ENCODE measurements around the gene SH3PXD2A. TPM values are rescaled to one million over a fixed set of nuclear protein-coding genes. Genes with fewer than 3 reads are reported as not detected.

The SH3PXD2A gene
- total RNA-seq, 1 donor from 2014 or later = 2.3 TPM

- Histone ChIP-seq H3K36me3 (no peaks in the 10 kb centered on the region), H3K4me1 (peaks cover 16% of the 10 kb centered on the region), H4K20me1 (ENCODE audit: low read depth) (no peaks in the 10 kb centered on the region), H2AFZ (replicated peaks) (no peak overlapping the region), H3F3A (ENCODE audit: low read depth) (peaks cover 24% of the 10 kb centered on the region), H3K4me3 (no peak overlapping the region), H3K27me3 (peaks cover 28% of the 10 kb centered on the region), H3K79me2 (ENCODE audit: low read depth) (no peaks in the 10 kb centered on the region), H3K9me3 (ENCODE audit: low read depth) (no peaks in the 10 kb centered on the region), H3K9ac (no peak overlapping the region), H3K4me2 (no peak overlapping the region), H3K27ac (no peak overlapping the region)
- no peak overlapping the region for H3K27ac Mint-ChIP-seq
- no peak for TF ChIP-seq EZH2phosphoT487 (IDR thresholded peaks at IDR 0.05)
- TF ChIP-seq CTCF (IDR thresholded peaks at IDR 0.05) = no peak
- no peak for TF ChIP-seq EZH2 (IDR thresholded peaks at IDR 0.05)
- peaks cover 18% of the 10 kb centered on the region for H3K4me1 Mint-ChIP-seq
- peaks cover 17% of the 10 kb centered on the region for H3K27me3 Mint-ChIP-seq (ENCODE audit: insufficient read depth, low read depth)
- no peak overlapping the region for H3K4me3 Mint-ChIP-seq
- H3K9me3 Mint-ChIP-seq = no peaks in the 10 kb centered on the region
- H3K36me3 Mint-ChIP-seq = no peaks in the 10 kb centered on the region
- no peak for DNase-seq (ENCODE audit: low spot score)
These were observed 167.7 kb downstream of the SH3PXD2A start for GRCh38 chr10:103687718-103688117.

GRCh38 chr10:103687172-103687571 lies 168.2 kb downstream of the SH3PXD2A start:
- no peak overlapping the region for H3K4me3 Mint-ChIP-seq
- no peak for DNase-seq (ENCODE audit: low spot score)
- H3K79me2 ChIP-seq (ENCODE audit: low read depth) = no peaks in the 10 kb centered on the region
- H3K4me3 ChIP-seq = no peak overlapping the region
- peaks cover 18% of the 10 kb centered on the region for H3K4me1 Mint-ChIP-seq
- no peaks in the 10 kb centered on the region for H3K9me3 ChIP-seq (ENCODE audit: low read depth)
- TF ChIP-seq EZH2 (IDR thresholded peaks at IDR 0.05) (no peak), CTCF (IDR thresholded peaks at IDR 0.05) (no peak), EZH2phosphoT487 (IDR thresholded peaks at IDR 0.05) (no peak)
- no peaks in the 10 kb centered on the region for H3K36me3 ChIP-seq
- H3F3A ChIP-seq (ENCODE audit: low read depth) = peaks cover 22% of the 10 kb centered on the region
- no peak overlapping the region for H3K27ac ChIP-seq
- H2AFZ ChIP-seq (replicated peaks) = no peak overlapping the region
- H3K27ac Mint-ChIP-seq = no peak overlapping the region
- no peak overlapping the region for H3K9ac ChIP-seq
- H3K4me1 ChIP-seq = peaks cover 13% of the 10 kb centered on the region
- no peaks in the 10 kb centered on the region for H4K20me1 ChIP-seq (ENCODE audit: low read depth)
- H3K36me3 Mint-ChIP-seq = no peaks in the 10 kb centered on the region
- H3K27me3 ChIP-seq = peaks cover 23% of the 10 kb centered on the region
- H3K27me3 Mint-ChIP-seq (ENCODE audit: insufficient read depth, low read depth) = peaks cover 17% of the 10 kb centered on the region
- H3K9me3 Mint-ChIP-seq = no peaks in the 10 kb centered on the region
- no peak overlapping the region for H3K4me2 ChIP-seq

GRCh38 chr10:103685880-103686669 lies 169.3 kb downstream of the SH3PXD2A start:
- H4K20me1 ChIP-seq (ENCODE audit: low read depth) = no peaks in the 10 kb centered on the region
- peak; percentile 95 for TF ChIP-seq CTCF (IDR thresholded peaks at IDR 0.05)
- no peak for TF ChIP-seq EZH2phosphoT487 (IDR thresholded peaks at IDR 0.05)
- H3K4me1 ChIP-seq = peaks cover 13% of the 10 kb centered on the region
- no peak overlapping the region for H3K9ac ChIP-seq
- H3K4me1 Mint-ChIP-seq = peaks cover 11% of the 10 kb centered on the region
- H3K27me3 Mint-ChIP-seq (ENCODE audit: insufficient read depth, low read depth) = peaks cover 11% of the 10 kb centered on the region
- peak; percentile 84 for DNase-seq (ENCODE audit: low spot score)
- H3K36me3 Mint-ChIP-seq = no peaks in the 10 kb centered on the region
- H3K4me2 ChIP-seq = no peak overlapping the region
- no peaks in the 10 kb centered on the region for H3K36me3 ChIP-seq
- H3K4me3 Mint-ChIP-seq = no peak overlapping the region
- H3K9me3 ChIP-seq (ENCODE audit: low read depth) = no peaks in the 10 kb centered on the region
- no peaks in the 10 kb centered on the region for H3K9me3 Mint-ChIP-seq
- H3K27me3 ChIP-seq = peaks cover 12% of the 10 kb centered on the region
- no peak overlapping the region for H2AFZ ChIP-seq (replicated peaks)
- no peaks in the 10 kb centered on the region for H3K79me2 ChIP-seq (ENCODE audit: low read depth)
- H3F3A ChIP-seq (ENCODE audit: low read depth) = peaks cover 12% of the 10 kb centered on the region
- peak overlapping the region; percentile 43 for H3K27ac Mint-ChIP-seq
- H3K27ac ChIP-seq = no peak overlapping the region
- H3K4me3 ChIP-seq = no peak overlapping the region

Measured in neural progenitor cell (in vitro differentiated cells).